Mucosa of gallbladder (tissue), 1 donor: Measurements from ENCODE around the gene DMBX1. TPM values are rescaled to one million over a fixed set of nuclear protein-coding genes. Genes with fewer than 3 reads are reported as not detected.

Source experiments
- DNase-seq: peaks from one replicate; pipeline ENCODE4 v3.0.0-alpha.2; 2020; ENCODE audit warnings: low spot score
- total RNA-seq: library from RNA; stranded (reverse); gene quantifications from one replicate; pipeline ENCODE4 v1.2.1, GENCODE V29; 2021
- donor health status: DM: no; HTN: no; CAD: no.

The DMBX1 gene
- total RNA-seq, 1 donor from 2014 or later, result not detected

GRCh38 chr1:46459315-46459714 is 30.3 kb upstream of the DMBX1 start:
- DNase-seq, result no peak

GRCh38 chr1:46461017-46461808 is 28.4 kb upstream of the DMBX1 start:
- DNase-seq, result no peak

GRCh38 chr1:46461809-46462448 is 27.7 kb upstream of the DMBX1 start:
- no peak for DNase-seq

- no peak for DNase-seq
Observed at GRCh38 chr1:46464013-46464548, 25.6 kb upstream of the DMBX1 start.

GRCh38 chr1:46464915-46465314 is 24.7 kb upstream of the DMBX1 start:
- DNase-seq, result no peak

- DNase-seq, result no peak
Observed at GRCh38 chr1:46465981-46466476, 23.6 kb upstream of the DMBX1 start.

- DNase-seq, result no peak
Observed at GRCh38 chr1:46466477-46467182, 23.0 kb upstream of the DMBX1 start.

GRCh38 chr1:46467183-46467504 is 22.5 kb upstream of the DMBX1 start:
- no peak for DNase-seq

GRCh38 chr1:46469881-46470280 is 19.8 kb upstream of the DMBX1 start:
- DNase-seq, result no peak

- no peak for DNase-seq
Observed at GRCh38 chr1:46471848-46472492, 17.7 kb upstream of the DMBX1 start.

GRCh38 chr1:46472498-46473181 is 17.0 kb upstream of the DMBX1 start:
- no peak for DNase-seq

GRCh38 chr1:46473991-46474390 is 15.6 kb upstream of the DMBX1 start:
- no peak for DNase-seq

GRCh38 chr1:46474570-46474969 is 15.1 kb upstream of the DMBX1 start:
- no peak for DNase-seq

- DNase-seq, result no peak
Observed at GRCh38 chr1:46476673-46477072, 13.0 kb upstream of the DMBX1 start.

GRCh38 chr1:46477153-46477929 is 12.3 kb upstream of the DMBX1 start:
- peak; percentile 75 for DNase-seq

- DNase-seq, result no peak
Observed at GRCh38 chr1:46478721-46479485, 10.7 kb upstream of the DMBX1 start.

GRCh38 chr1:46479744-46480350 is 9.8 kb upstream of the DMBX1 start:
- no peak for DNase-seq

- DNase-seq, result no peak
Observed at GRCh38 chr1:46480959-46481646, 8.5 kb upstream of the DMBX1 start.

GRCh38 chr1:46481961-46482360 is 7.7 kb upstream of the DMBX1 start:
- no peak for DNase-seq
